Progenitor cell of endocrine pancreas (in vitro differentiated cells): ENCODE data around the gene CPA5. TPM values are rescaled to one million over a fixed set of nuclear protein-coding genes. Genes with fewer than 3 reads are reported as not detected.

Experiments
- DNase-seq: peaks from one replicate; pipeline ENCODE4 v3.0.0; 2021; ENCODE audit warnings: low spot score; ENCODE audit not compliant: unreplicated experiment
- H3K27ac Mint-ChIP-seq: 2 replicates; pipeline ENCODE4 v1.8.0; 2021; ENCODE audit warnings: mild to moderate bottlenecking, moderate library complexity, mixed read lengths
- H3K27me3 Mint-ChIP-seq: 2 replicates; pipeline ENCODE4 v1.8.0; 2021; ENCODE audit warnings: mixed read lengths
- H3K36me3 Mint-ChIP-seq: 2 replicates; pipeline ENCODE4 v1.8.0; 2022; ENCODE audit warnings: mixed read lengths; ENCODE audit not compliant: insufficient read depth
- H3K4me1 Mint-ChIP-seq: 2 replicates; pipeline ENCODE4 v1.8.0; 2021; ENCODE audit warnings: low read depth, mixed read lengths
- H3K4me3 Mint-ChIP-seq: 2 replicates; pipeline ENCODE4 v1.8.0; 2021; ENCODE audit warnings: low read depth, mild to moderate bottlenecking, moderate library complexity, mixed read lengths
- H3K9me3 Mint-ChIP-seq: 2 replicates; pipeline ENCODE4 v1.8.0; 2021; ENCODE audit warnings: low read depth, mixed read lengths
- long read RNA-seq: library from polyadenylated mRNA; unstranded; transcript quantifications from one replicate; pipeline ENCODE4 v2.0.0, GENCODE V29; 2020
- total RNA-seq: library from RNA; stranded (reverse); gene quantifications from 2 replicates; pipeline ENCODE4 v1.2.1, GENCODE V29; 2021
- TF ChIP-seq, protein P1 (sequence below): fragments of 200-600 bp; sonication (generic); IDR thresholded peaks from one replicate; pipeline ENCODE4 v1.5.0; 2021; ENCODE audit warnings: antibody characterized with exemption, mild to moderate bottlenecking; ENCODE audit not compliant: unreplicated experiment

The CPA5 gene, protein sequence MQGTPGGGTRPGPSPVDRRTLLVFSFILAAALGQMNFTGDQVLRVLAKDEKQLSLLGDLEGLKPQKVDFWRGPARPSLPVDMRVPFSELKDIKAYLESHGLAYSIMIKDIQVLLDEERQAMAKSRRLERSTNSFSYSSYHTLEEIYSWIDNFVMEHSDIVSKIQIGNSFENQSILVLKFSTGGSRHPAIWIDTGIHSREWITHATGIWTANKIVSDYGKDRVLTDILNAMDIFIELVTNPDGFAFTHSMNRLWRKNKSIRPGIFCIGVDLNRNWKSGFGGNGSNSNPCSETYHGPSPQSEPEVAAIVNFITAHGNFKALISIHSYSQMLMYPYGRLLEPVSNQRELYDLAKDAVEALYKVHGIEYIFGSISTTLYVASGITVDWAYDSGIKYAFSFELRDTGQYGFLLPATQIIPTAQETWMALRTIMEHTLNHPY
- total RNA-seq: not detected in 2 replicates
- long read RNA-seq, partial matches to known transcripts: 0 of 1 reads
- long read RNA-seq, other reads (novel, unspliced or antisense): 1 of 1 reads

DNA sequence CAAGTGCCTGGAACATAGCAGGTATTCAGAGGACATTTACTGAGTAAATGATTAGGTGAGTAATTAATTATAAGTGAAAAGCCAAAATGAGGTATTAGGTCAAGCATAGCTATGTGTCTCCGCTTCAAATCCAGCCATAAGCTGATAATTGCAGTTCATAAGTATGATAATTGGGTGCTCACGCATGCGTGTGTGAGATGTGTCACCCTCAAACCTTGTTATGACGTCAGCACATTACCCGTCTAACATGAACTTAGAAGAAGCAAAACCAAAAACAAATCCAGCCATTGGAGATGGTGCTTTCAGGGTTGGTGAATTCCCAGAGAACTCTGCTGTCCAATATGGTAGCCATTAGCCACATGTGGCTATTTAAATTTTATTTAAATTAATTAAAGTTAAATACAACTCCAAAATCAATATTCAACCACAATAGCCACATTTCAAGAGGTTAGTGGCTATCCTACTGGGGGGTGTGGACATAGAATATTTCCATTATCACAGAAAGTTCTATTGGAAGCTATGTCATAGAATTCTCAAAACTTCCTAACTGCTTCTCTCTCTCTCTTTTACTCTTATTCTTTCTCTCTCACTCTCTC lies at the start of gene CPA5:
Gene CPA5, plus strand, starts transcription at position 546 of the 596 bp plus-strand sequence. CDS start 1,670 bp downstream, outside the sequence.
- H3K27ac Mint-ChIP-seq: peak within 1 kb of the TSS; percentile 19
- DNase-seq: no peak
- peaks cover 13% of the 10 kb centered on the region for H3K4me1 Mint-ChIP-seq
- H3K36me3 Mint-ChIP-seq: no peaks in the 10 kb centered on the region
- no peaks in the 10 kb centered on the region for H3K27me3 Mint-ChIP-seq
- TF ChIP-seq, protein P1, sequence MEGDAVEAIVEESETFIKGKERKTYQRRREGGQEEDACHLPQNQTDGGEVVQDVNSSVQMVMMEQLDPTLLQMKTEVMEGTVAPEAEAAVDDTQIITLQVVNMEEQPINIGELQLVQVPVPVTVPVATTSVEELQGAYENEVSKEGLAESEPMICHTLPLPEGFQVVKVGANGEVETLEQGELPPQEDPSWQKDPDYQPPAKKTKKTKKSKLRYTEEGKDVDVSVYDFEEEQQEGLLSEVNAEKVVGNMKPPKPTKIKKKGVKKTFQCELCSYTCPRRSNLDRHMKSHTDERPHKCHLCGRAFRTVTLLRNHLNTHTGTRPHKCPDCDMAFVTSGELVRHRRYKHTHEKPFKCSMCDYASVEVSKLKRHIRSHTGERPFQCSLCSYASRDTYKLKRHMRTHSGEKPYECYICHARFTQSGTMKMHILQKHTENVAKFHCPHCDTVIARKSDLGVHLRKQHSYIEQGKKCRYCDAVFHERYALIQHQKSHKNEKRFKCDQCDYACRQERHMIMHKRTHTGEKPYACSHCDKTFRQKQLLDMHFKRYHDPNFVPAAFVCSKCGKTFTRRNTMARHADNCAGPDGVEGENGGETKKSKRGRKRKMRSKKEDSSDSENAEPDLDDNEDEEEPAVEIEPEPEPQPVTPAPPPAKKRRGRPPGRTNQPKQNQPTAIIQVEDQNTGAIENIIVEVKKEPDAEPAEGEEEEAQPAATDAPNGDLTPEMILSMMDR: no peak
- no peak within 1 kb of the TSS for H3K4me3 Mint-ChIP-seq
- H3K9me3 Mint-ChIP-seq: peaks cover 2% of the 10 kb centered on the region

DNA sequence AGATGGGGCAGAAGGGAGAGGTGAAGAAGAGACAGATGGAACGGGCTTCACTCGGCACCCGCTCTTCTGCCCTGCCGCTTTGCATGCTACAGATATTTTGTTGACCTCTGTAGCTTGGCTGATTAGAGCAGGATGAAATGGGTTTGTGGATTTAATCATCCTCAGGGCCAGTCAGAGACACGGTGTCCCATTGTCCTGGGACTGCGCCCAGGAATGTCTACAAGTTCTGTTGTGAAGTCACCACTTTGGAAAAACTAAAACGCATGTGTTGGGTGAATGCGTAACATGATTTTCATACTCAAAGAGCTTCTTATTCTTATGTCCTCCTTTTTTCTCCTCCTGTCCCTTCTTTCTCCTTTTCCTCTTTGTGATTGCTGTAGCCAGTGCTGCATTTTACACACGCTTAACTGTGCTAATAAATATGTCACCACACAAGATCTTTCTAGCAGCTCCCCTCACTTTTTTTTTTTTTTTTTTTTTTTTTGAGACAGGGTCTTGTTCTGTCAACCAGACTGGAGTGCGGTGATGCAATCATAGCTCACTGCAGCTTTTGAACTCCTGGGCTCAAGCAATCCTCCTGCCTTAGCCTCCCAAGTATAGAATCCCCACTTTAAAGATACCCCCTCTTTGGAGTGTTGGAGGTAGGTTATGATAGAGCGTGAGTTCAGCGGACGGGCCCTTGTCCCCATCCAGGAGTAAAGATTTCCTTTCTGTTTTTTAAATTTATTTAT lies 48.2 kb upstream of the CPA5 start:
- Mint-ChIP-seq H3K9me3 (peaks cover 12% of the 10 kb centered on the region), H3K27ac (peak overlapping the region; percentile 42), H3K4me1 (no peaks in the 10 kb centered on the region), H3K36me3 (peaks cover 12% of the 10 kb centered on the region), H3K4me3 (no peak overlapping the region), H3K27me3 (peaks cover 4% of the 10 kb centered on the region)
- no peak for DNase-seq
- TF ChIP-seq, protein P1: no peak

DNA sequence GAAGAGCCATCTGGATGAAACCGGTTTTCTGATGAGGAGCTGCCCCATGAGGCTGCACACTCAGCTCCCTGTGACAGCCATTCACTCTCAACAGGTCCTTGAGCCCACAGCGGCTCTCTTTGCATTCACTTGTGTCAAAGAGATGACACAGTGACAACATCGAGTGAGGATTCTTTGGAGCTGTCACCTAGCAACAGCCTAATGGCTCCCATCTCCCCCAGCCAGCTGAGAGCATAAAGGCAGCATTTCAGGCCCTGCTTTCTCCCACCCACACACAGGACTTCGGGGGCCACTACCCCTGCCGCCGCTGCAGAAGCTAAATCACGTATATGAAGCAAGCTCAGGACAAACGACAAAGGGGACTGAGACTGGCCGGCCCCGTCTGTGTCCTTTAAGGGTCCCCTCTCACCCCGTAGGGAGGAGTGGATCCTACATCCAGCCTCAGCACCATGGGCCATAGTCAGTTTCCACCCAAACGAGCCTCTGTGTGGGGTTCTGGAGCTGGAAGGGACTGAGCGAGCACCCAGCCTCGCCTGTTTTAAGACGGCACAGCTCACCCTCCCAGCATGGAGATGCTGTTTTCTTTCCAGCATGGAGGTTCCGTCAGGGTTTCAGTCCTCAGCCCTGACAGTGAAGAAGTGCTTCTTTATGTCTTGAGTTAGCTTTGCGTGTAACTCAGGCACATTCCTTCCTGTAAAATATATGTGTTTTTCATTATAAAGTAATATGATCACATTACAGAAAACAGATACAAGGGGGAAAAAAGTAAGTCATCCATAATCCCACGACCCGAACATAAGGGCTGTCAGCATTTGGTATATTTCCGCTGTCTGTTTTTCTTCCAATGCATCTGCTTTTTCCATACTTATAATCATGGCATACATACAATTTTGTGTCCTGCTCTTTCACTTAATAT lies 46.7 kb upstream of the CPA5 start:
- peaks cover 5% of the 10 kb centered on the region for H3K4me1 Mint-ChIP-seq
- TF ChIP-seq, protein P1: no peak
- no peak for DNase-seq
- H3K4me3 Mint-ChIP-seq: no peak overlapping the region
- no peak overlapping the region for H3K27ac Mint-ChIP-seq
- peaks cover 11% of the 10 kb centered on the region for H3K36me3 Mint-ChIP-seq
- H3K9me3 Mint-ChIP-seq: peaks cover 8% of the 10 kb centered on the region
- peaks cover 4% of the 10 kb centered on the region for H3K27me3 Mint-ChIP-seq

DNA sequence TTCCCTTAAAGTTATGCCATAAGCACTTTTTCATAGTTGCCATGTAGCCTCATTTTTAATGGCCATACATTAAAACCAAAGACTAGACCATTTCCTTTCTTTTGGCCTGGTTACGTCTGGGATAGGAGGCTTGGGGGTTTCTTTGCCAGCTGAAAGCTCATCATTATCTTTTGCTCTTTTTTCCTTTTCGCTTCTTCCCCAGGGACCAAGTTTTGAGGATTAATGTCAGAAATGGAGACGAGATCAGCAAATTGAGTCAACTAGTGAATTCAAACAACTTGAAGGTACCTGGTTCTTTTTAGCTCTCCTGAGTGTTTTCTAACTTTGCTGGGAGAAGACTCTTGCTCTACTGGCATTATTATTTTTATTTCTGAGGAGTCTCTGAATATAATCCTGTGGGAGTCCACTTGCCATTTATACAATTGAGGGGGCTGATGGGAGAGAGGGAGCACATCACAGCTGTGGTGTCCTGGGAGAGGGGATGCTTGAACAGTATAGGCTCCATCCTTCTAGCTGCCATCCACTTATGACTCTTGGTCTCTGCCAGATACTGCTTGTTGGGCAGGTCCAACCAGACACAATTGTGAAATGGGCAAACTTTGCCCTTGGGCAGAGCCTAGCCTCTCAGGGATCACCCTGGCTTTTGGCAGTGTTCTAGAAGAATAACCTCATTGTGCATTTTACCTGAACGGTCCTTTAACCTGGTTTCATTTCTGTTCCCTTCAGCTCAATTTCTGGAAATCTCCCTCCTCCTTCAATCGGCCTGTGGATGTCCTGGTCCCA lies 45.9 kb upstream of the CPA5 start:
- H3K4me3 Mint-ChIP-seq: no peak overlapping the region
- no peak overlapping the region for H3K27ac Mint-ChIP-seq
- peaks cover 6% of the 10 kb centered on the region for H3K9me3 Mint-ChIP-seq
- peaks cover 7% of the 10 kb centered on the region for H3K36me3 Mint-ChIP-seq
- no peak for DNase-seq
- TF ChIP-seq, protein P1: no peak
- H3K4me1 Mint-ChIP-seq: peaks cover 8% of the 10 kb centered on the region
- peaks cover 4% of the 10 kb centered on the region for H3K27me3 Mint-ChIP-seq
